PC-9 (cell line): ENCODE measurements around the gene INO80E. TPM values are rescaled to one million over a fixed set of nuclear protein-coding genes. Genes with fewer than 3 reads are reported as not detected.

ENCODE experiments used
- BruUV-seq: library from RNA; stranded (reverse); fragments of 400-500 nt; replicated peaks from 2 replicates; lab custom pipeline; 2021; lab: Mats Ljungman, UMichigan
- CTCF ChIA-PET: fragments of 300-600 bp; sonication (Branson Sonifier 250); formaldehyde crosslinking; loops from one replicate; lab custom pipeline; 2022; ENCODE audit warnings: antibody characterized with exemption; lab: Charles Lee
- POLR2A ChIA-PET: fragments of 300-600 bp; sonication (Branson Sonifier 250); formaldehyde crosslinking; loops from one replicate; lab custom pipeline; 2022; ENCODE audit warnings: antibody characterized with exemption; ENCODE audit not compliant: unreplicated experiment; lab: Charles Lee
- DNase-seq, 2 experiments: peaks; one replicate each; pipeline versions ENCODE4 v3.0.0 to v3.0.0-alpha.2; 2015 to 2022; ENCODE audit warnings: mixed read lengths in 1 of 2
- H2AFZ ChIP-seq: fragments of 200-600 bp; sonication (generic); 2 replicates; pipeline ENCODE4 v1.8.1; 2017; ENCODE audit warnings: antibody characterized with exemption
- H3F3A ChIP-seq: fragments of 200-600 bp; sonication (generic); 2 replicates; pipeline ENCODE4 v1.8.1; 2017; ENCODE audit warnings: antibody characterized with exemption, mild to moderate bottlenecking, low read depth; ENCODE audit not compliant: insufficient read depth
- H3K27ac ChIP-seq: fragments of 200-600 bp; sonication (generic); 2 replicates; pipeline ENCODE4 v1.6.1; 2016; ENCODE audit warnings: mixed run types
- H3K27me3 ChIP-seq: fragments of 200-600 bp; sonication (generic); 2 replicates; pipeline ENCODE4 v1.6.1; 2016; ENCODE audit warnings: low read depth, mixed run types; ENCODE audit not compliant: insufficient read depth
- H3K36me3 ChIP-seq: fragments of 200-600 bp; sonication (generic); 2 replicates; pipeline ENCODE4 v1.6.1; 2016; ENCODE audit warnings: low read depth, mixed run types
- H3K4me1 ChIP-seq: fragments of 200-600 bp; sonication (generic); replicated peaks from 2 replicates; pipeline ENCODE4 v1.6.1; 2016; ENCODE audit warnings: mixed run types; ENCODE audit not compliant: insufficient read depth
- H3K4me2 ChIP-seq: fragments of 200-600 bp; sonication (generic); 2 replicates; pipeline ENCODE4 v1.6.1; 2017; ENCODE audit warnings: mixed run types
- H3K4me3 ChIP-seq: fragments of 200-600 bp; sonication (generic); 2 replicates; pipeline ENCODE4 v1.6.1; 2016; ENCODE audit warnings: mixed run types
- H3K79me2 ChIP-seq: fragments of 200-600 bp; sonication (generic); 2 replicates; pipeline ENCODE4 v1.6.1; 2017; ENCODE audit warnings: low read depth, mixed run types
- H3K9me2 ChIP-seq: fragments of 200-600 bp; sonication (generic); 2 replicates; pipeline ENCODE4 v1.8.1; 2017; ENCODE audit warnings: mild to moderate bottlenecking; ENCODE audit not compliant: insufficient read depth
- H3K9me3 ChIP-seq: fragments of 200-600 bp; sonication (generic); 2 replicates; pipeline ENCODE4 v1.8.1; 2016; ENCODE audit warnings: low read depth; ENCODE audit not compliant: insufficient read depth
- H4K20me1 ChIP-seq: fragments of 200-600 bp; sonication (generic); 2 replicates; pipeline ENCODE4 v1.8.1; 2017; ENCODE audit not compliant: insufficient read depth
- EZH2 ChIP-seq: fragments of 200-600 bp; sonication (generic); IDR thresholded peaks from 2 replicates; pipeline ENCODE4 v1.8.0; 2017; ENCODE audit warnings: antibody characterized with exemption, low read depth
- intact Hi-C: fragments of 100-400 bp; cut with micrococcal nuclease; formaldehyde crosslinking; loops from one replicate; pipeline ENCODE4 v1.10.0; 2022; ENCODE audit not compliant: unreplicated experiment
- total RNA-seq: library from RNA; stranded (reverse); gene quantifications from 2 replicates; pipeline ENCODE4 v1.2.3, GENCODE V29; 2021
- TF ChIP-seq, protein P1 (sequence below): fragments of 200-600 bp; sonication (generic); conservative IDR thresholded peaks from 2 replicates; pipeline ENCODE4 v1.6.1; 2017; ENCODE audit warnings: mixed run types, antibody characterized with exemption, mild to moderate bottlenecking, moderate library complexity

INO80E gene
- total RNA-seq, 1 experiment from 2014 or later: 102 TPM

DNA sequence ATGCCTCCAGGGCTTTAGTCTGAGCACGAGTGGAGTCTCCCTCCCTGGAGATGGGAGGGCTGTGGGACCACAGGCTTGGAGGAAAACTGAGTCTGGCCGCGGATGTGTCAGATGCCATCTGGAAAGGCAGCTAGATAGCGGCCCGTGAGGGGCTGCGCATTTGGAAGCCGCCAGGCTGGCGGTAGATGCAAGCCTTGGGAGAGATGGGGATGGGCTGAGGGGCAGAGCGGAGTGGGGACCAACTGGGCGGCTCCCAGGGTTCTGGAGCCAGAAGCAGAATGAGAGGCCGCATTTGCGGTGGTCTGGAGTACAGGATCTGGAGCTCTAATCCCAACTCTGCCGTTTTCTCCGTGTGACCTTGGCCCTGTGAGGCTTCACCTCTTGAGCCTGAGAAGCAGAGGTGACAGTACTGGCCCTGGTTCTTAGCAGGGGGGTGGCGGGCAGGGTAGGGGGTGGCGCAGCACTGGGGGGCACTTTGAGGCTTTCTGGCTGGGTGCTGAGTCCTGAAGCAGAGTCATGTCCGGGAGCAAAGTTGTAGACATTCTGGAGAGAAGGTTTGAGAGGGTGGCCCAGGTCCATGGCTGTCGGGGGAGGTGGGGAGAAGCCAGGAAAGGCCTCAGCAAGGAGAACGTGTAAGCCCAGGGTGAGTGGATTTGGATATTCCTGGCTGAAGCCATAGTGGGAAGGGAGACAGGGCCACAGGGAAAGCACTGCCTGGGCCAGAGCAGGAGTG is 6.7 kb downstream of the INO80E start:
- Histone ChIP-seq H3K4me3 (no peak overlapping the region), H3K36me3 (no peaks in the 10 kb centered on the region), H3K9me2 (no peaks in the 10 kb centered on the region), H2AFZ (no peak overlapping the region), H3K4me2 (no peak overlapping the region), H3K9me3 (no peaks in the 10 kb centered on the region), H3K27ac (no peak overlapping the region), H3K27me3 (no peaks in the 10 kb centered on the region), H3K79me2 (no peaks in the 10 kb centered on the region), H3K4me1 (no peaks in the 10 kb centered on the region), H3F3A (peaks cover 6% of the 10 kb centered on the region), H4K20me1 (peaks cover 3% of the 10 kb centered on the region; the same call in 1 of the 2 replicates)
- no TSS peak for BruUV-seq
- TF ChIP-seq EZH2: no peak
- TF ChIP-seq, protein P1, sequence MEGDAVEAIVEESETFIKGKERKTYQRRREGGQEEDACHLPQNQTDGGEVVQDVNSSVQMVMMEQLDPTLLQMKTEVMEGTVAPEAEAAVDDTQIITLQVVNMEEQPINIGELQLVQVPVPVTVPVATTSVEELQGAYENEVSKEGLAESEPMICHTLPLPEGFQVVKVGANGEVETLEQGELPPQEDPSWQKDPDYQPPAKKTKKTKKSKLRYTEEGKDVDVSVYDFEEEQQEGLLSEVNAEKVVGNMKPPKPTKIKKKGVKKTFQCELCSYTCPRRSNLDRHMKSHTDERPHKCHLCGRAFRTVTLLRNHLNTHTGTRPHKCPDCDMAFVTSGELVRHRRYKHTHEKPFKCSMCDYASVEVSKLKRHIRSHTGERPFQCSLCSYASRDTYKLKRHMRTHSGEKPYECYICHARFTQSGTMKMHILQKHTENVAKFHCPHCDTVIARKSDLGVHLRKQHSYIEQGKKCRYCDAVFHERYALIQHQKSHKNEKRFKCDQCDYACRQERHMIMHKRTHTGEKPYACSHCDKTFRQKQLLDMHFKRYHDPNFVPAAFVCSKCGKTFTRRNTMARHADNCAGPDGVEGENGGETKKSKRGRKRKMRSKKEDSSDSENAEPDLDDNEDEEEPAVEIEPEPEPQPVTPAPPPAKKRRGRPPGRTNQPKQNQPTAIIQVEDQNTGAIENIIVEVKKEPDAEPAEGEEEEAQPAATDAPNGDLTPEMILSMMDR: no peak
- CTCF ChIA-PET: interaction anchor here (0.5 kb wide), 1 partner anchor 1024 kb away, joined by 3 read pairs; no protein-coding TSS in a partner anchor
- DNase-seq: no peak
- intact Hi-C loops: no loop called here
- POLR2A ChIA-PET: no interaction called here

DNA sequence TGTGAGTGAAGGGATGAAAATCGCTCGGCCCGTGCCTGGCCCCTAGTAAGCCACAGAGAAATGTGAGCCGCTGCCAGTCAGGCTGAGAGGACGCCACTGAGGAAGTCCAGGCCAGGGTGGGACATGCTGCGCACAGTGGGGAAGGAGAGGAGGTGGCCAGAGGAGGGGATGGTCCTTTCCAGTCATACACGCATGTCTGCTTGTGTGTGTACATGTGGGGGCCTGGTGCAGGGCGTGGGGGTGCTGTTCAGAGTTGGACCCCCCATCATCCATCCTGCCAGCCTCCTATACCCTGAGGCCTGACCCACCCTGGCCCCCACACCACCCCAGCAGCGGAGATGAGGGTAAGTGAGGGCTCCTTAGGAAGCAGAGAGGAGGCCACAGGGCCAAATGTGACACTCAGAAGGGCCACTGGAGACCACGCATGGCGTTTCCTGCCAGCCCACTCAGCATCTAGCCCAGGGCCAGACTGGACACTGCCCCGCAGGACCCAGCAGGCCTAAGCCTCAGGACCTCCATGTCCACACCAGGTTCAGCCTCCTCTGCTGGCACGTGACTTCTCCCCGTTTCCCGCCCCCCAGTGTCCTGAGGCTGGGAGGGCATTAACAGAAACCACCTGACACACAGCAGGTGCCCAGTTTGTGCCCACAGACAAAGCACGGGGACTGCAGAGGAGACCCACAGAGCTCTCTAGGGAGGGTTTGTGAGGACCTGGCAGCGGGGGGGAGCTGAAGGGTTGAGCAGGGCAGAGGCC is 7.8 kb downstream of the INO80E start:
- H3K27me3 ChIP-seq: no peaks in the 10 kb centered on the region
- H2AFZ ChIP-seq: no peak overlapping the region
- H3K9me2 ChIP-seq: no peaks in the 10 kb centered on the region
- H3K4me3 ChIP-seq: no peak overlapping the region
- ChIA-PET CTCF (no interaction called here), POLR2A (interaction anchor here (0.6 kb wide), 1 partner anchor 1425 kb away, joined by 3 read pairs; the partner anchor contains the start of gene COX6A2)
- TF ChIP-seq, protein P1: no peak
- TF ChIP-seq EZH2: no peak
- no peak overlapping the region for H3K27ac ChIP-seq
- peaks cover 7% of the 10 kb centered on the region for H3F3A ChIP-seq
- no peak overlapping the region for H3K4me2 ChIP-seq
- H4K20me1 ChIP-seq: peaks cover 3% of the 10 kb centered on the region; the same call in 1 of the 2 replicates
- no peaks in the 10 kb centered on the region for H3K79me2 ChIP-seq
- no peaks in the 10 kb centered on the region for H3K36me3 ChIP-seq
- H3K9me3 ChIP-seq: no peaks in the 10 kb centered on the region
- no TSS peak for BruUV-seq
- H3K4me1 ChIP-seq: no peaks in the 10 kb centered on the region
- DNase-seq: no peak
- intact Hi-C loops: no loop called here

DNA sequence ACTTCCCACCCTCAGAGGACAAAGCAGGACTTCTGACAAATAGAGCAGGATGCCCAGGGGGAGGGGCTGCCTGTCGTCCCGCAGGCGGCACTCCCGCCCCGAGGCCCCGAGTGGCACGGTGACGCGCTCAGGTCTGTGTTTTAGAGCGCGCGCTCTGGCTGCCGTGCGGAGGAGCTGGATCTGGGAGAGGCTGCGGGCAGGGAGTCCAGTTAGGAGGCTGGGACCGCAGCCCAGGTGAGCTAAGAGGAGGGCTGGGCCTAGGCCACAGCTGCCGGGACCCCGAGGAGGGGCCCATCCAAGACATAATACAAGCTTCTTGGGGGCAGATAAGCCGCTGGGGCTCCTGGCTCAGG is 8.4 kb downstream of the INO80E start:
- no peak overlapping the region for H3K4me3 ChIP-seq
- H3K4me1 ChIP-seq: no peaks in the 10 kb centered on the region
- no peaks in the 10 kb centered on the region for H3K9me2 ChIP-seq
- BruUV-seq: no TSS peak
- no peak for DNase-seq
- no peak overlapping the region for H2AFZ ChIP-seq
- H3K4me2 ChIP-seq: no peak overlapping the region
- H3K9me3 ChIP-seq: no peaks in the 10 kb centered on the region
- peaks cover 7% of the 10 kb centered on the region for H3F3A ChIP-seq
- TF ChIP-seq, protein P1: no peak
- no peak for TF ChIP-seq EZH2
- H3K27me3 ChIP-seq: no peaks in the 10 kb centered on the region
- ChIA-PET POLR2A (interaction anchor here (0.6 kb wide), 1 partner anchor 105 kb away, joined by 4 read pairs; the partner anchor contains the start of gene SEZ6L2), CTCF (no interaction called here)
- no peak overlapping the region for H3K27ac ChIP-seq
- peaks cover 3% of the 10 kb centered on the region; the same call in 1 of the 2 replicates for H4K20me1 ChIP-seq
- H3K79me2 ChIP-seq: no peaks in the 10 kb centered on the region
- H3K36me3 ChIP-seq: no peaks in the 10 kb centered on the region
- intact Hi-C loops: no loop called here
